Measurements from ENCODE around the gene DEPP1.

The DEPP1 gene

DNA sequence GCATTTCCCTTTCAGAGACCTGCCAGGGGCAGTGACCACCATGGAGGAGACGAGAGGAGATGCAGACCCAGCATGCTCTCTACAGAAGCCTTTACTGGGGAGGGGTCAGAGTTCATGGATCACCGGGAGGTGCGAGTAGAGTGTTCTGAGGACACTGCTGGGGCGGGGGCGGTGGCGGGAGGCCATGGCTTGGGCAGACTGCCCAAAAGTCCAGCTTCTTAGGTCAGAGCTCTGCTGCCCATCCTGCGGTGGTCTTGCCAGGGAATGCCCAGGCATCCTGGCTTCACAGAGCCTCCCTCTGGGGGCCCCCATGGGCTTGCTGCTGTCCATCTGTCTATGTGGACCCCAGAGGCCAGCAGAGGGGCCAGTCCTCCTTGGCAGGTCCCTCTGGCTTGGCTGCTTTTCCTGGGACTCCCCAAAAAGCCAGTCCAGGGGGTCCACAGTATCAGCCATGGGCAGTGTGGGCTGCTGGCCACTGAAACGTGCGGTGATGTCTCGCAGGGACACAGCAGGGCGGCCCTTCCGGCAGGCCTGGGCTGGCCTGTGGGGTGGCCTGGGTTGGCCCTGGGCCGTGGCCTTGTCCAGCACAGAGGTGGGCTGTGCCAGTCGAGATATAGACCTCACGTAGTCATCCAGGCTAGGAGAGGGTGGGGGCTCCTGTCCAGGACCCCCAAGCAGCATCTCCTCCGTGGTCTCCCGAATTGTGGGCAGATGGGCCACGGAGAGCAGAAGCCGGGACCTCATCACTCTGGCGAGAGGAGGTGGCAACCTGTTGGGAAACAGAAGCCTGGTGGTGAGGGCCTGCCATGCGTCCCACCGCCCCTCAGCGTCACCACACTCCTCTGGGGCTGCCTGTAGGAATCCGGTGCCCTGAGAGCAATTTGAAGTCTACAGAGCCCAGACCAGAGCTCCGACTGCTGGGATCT, 1.1 kb downstream of the DEPP1 start:
- TF ChIP-seq CREB1 (IDR thresholded peaks at IDR 0.05; ENCODE audit: low read depth) (no peak), EP300 (IDR thresholded peaks at IDR 0.05; ENCODE audit: borderline replicate concordance) (no peak), CEBPB (IDR thresholded peaks at IDR 0.05) (no peak), FOXM1 (IDR thresholded peaks at IDR 0.05; ENCODE audit: borderline replicate concordance, low read depth) (no peak), TAF1 (IDR thresholded peaks at IDR 0.05; ENCODE audit: low read depth) (no peak), NFIC (IDR thresholded peaks at IDR 0.05) (no peak), RAD21 (IDR thresholded peaks at IDR 0.05; ENCODE audit: low read depth) (no peak), ZBTB7A (IDR thresholded peaks at IDR 0.05; ENCODE audit: low read depth) (no peak), TEAD4 (IDR thresholded peaks at IDR 0.05) (no peak), YY1 (IDR thresholded peaks at IDR 0.05; ENCODE audit: low read depth) (no peak), TCF12 (IDR thresholded peaks at IDR 0.05; ENCODE audit: low read depth) (no peak), EGR1 (IDR thresholded peaks at IDR 0.05) (no peak)
- TF ChIP-seq, protein P1, sequence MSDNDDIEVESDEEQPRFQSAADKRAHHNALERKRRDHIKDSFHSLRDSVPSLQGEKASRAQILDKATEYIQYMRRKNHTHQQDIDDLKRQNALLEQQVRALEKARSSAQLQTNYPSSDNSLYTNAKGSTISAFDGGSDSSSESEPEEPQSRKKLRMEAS (IDR thresholded peaks at IDR 0.05): no peak
- TF ChIP-seq, protein P2, sequence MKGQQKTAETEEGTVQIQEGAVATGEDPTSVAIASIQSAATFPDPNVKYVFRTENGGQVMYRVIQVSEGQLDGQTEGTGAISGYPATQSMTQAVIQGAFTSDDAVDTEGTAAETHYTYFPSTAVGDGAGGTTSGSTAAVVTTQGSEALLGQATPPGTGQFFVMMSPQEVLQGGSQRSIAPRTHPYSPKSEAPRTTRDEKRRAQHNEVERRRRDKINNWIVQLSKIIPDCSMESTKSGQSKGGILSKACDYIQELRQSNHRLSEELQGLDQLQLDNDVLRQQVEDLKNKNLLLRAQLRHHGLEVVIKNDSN (IDR thresholded peaks at IDR 0.05): no peak
- TF ChIP-seq, protein P3, sequence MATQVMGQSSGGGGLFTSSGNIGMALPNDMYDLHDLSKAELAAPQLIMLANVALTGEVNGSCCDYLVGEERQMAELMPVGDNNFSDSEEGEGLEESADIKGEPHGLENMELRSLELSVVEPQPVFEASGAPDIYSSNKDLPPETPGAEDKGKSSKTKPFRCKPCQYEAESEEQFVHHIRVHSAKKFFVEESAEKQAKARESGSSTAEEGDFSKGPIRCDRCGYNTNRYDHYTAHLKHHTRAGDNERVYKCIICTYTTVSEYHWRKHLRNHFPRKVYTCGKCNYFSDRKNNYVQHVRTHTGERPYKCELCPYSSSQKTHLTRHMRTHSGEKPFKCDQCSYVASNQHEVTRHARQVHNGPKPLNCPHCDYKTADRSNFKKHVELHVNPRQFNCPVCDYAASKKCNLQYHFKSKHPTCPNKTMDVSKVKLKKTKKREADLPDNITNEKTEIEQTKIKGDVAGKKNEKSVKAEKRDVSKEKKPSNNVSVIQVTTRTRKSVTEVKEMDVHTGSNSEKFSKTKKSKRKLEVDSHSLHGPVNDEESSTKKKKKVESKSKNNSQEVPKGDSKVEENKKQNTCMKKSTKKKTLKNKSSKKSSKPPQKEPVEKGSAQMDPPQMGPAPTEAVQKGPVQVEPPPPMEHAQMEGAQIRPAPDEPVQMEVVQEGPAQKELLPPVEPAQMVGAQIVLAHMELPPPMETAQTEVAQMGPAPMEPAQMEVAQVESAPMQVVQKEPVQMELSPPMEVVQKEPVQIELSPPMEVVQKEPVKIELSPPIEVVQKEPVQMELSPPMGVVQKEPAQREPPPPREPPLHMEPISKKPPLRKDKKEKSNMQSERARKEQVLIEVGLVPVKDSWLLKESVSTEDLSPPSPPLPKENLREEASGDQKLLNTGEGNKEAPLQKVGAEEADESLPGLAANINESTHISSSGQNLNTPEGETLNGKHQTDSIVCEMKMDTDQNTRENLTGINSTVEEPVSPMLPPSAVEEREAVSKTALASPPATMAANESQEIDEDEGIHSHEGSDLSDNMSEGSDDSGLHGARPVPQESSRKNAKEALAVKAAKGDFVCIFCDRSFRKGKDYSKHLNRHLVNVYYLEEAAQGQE (IDR thresholded peaks at IDR 0.05; ENCODE audit: low read depth): no peak

DNA sequence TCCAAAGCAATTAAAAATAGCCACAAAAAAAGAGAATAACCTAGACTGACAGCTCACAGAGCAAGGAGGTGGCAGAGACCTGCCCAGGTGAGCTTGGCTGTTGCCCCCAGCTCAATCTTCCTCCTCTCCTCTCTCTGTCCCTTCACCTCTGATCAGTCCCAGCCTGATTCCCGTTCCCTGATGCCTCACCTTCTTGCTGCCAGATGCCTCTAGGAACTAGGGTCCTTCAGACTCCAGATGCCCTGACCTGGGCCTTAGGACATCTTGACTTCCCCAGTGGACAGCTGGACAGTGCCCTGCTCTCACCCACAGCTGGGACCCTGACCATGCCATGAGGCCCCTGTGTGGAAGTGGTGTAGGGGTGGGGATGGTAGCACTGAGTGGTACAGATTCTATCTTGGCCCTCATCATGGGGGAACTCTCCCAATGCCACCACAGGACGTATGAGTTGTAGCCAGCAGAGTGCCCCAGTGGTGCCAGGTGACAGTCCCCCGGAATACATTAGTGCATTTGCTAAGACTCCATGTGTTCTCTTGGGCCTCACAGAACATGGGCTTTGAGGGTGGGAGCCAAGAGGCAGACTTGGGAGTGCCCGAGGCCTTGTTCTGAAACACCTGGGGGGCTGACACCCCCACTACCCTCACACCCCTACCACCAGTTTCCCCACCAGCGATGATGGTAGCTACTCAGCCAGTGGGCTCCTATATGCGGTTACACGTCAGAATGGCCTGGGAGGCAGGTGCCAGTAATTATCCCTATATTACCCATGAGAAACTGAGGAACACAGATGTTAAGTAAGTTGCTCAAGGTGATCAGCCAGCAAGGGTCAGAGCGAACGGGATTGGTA, 2.0 kb downstream of the DEPP1 start:
- TF ChIP-seq RAD21 (IDR thresholded peaks at IDR 0.05; ENCODE audit: low read depth): no peak
- no peak for TF ChIP-seq CREB1 (IDR thresholded peaks at IDR 0.05; ENCODE audit: low read depth)
- TF ChIP-seq EP300 (IDR thresholded peaks at IDR 0.05; ENCODE audit: borderline replicate concordance): no peak
- TF ChIP-seq, protein P2 (IDR thresholded peaks at IDR 0.05): no peak
- TF ChIP-seq ZBTB7A (IDR thresholded peaks at IDR 0.05; ENCODE audit: low read depth): no peak
- TF ChIP-seq CEBPB (IDR thresholded peaks at IDR 0.05): no peak
- TF ChIP-seq TEAD4 (IDR thresholded peaks at IDR 0.05): no peak
- TF ChIP-seq, protein P3 (IDR thresholded peaks at IDR 0.05; ENCODE audit: low read depth): no peak
- TF ChIP-seq TAF1 (IDR thresholded peaks at IDR 0.05; ENCODE audit: low read depth): no peak
- TF ChIP-seq TCF12 (IDR thresholded peaks at IDR 0.05; ENCODE audit: low read depth): no peak
- no peak for TF ChIP-seq FOXM1 (IDR thresholded peaks at IDR 0.05; ENCODE audit: borderline replicate concordance, low read depth)
- TF ChIP-seq, protein P1 (IDR thresholded peaks at IDR 0.05): no peak
- TF ChIP-seq YY1 (IDR thresholded peaks at IDR 0.05; ENCODE audit: low read depth): no peak
- no peak for TF ChIP-seq NFIC (IDR thresholded peaks at IDR 0.05)
- TF ChIP-seq EGR1 (IDR thresholded peaks at IDR 0.05): no peak

DNA sequence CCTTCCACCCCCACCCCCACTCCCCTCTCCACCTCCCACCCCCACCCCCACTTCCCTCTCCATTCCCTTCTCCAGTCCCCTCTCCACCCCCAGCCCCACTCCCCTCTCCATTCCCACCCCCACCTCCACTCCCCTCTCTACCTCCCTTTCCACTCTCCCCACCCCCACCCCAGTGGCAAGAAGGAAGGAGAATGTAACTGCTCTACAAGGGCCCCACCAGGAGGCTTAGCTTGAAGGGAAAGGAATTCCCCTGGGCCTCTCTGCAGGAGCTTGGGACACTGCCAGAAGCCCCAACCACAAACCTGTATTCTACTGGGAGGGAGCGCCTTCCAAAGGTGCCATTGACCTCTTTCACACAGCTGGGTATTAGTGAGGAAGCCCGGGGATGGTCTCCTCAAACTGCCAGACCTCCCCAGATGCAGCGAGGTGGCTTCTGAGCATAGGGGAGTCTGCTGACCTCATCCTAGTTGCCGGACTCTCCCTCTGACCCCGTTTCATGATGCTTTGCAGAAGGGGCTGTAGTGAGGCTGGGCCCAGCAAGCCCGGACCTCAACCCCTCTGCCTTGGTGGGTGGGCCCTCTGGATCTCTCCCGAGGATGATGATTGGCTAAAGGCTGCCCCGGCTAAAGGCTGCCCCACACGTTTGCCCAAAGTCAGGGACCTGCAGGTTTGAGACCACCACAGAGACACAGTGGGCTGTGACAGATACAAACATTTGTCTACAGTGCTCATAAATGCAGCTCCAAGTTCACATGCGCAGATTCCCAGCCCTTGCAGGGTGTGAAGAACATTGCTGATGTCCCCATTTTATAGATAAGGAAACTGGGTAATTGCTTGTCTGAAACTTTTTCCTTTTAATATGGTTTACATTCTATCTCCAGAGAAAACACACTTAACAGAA, 2.9 kb downstream of the DEPP1 start:
- peak; percentile 24; the same call in 1 of the 2 replicates for TF ChIP-seq RAD21 (IDR thresholded peaks at IDR 0.05; ENCODE audit: low read depth)
- 0 out of 2 replicates have a peak, but pooled peaks have one; percentile 18 for TF ChIP-seq EP300 (IDR thresholded peaks at IDR 0.05; ENCODE audit: borderline replicate concordance)
- TF ChIP-seq TAF1 (IDR thresholded peaks at IDR 0.05; ENCODE audit: low read depth): no peak
- peak; percentile 84 for TF ChIP-seq NFIC (IDR thresholded peaks at IDR 0.05)
- peak; percentile 36; the same call in 1 of the 2 replicates for TF ChIP-seq TEAD4 (IDR thresholded peaks at IDR 0.05)
